HepG2 (cell line): ENCODE results near the gene MBIP. TPM values are rescaled to one million over a fixed set of nuclear protein-coding genes. Genes with fewer than 3 reads are reported as not detected.

ENCODE experiments used
- ARHGAP35 ChIP-seq: sonication (generic); formaldehyde crosslinking; IDR thresholded peaks from 2 replicates; pipeline ENCODE4 v1.9.0; 2022; ENCODE audit warnings: mild to moderate bottlenecking, inconsistent platforms, moderate library complexity, missing genetic modification reagents, borderline replicate concordance
- CBX5 ChIP-seq: sonication (generic); formaldehyde crosslinking; IDR thresholded peaks from 2 replicates; pipeline ENCODE4 v1.4.0; 2020; ENCODE audit warnings: missing genetic modification reagents, borderline replicate concordance
- GLI4 ChIP-seq: sonication (generic); formaldehyde crosslinking; IDR thresholded peaks from 2 replicates; pipeline ENCODE4 v1.5.1; 2020; ENCODE audit warnings: missing genetic modification reagents, mild to moderate bottlenecking, moderate library complexity, borderline replicate concordance
- HDAC2 ChIP-seq: sonication (generic); formaldehyde crosslinking; IDR thresholded peaks from 2 replicates; pipeline ENCODE4 v1.4.0; 2020; ENCODE audit warnings: missing genetic modification reagents
- KLF9 ChIP-seq: IDR thresholded peaks from 2 replicates; pipeline ENCODE4 v1.6.1; 2016; ENCODE audit warnings: low read depth
- NR1H2 ChIP-seq: sonication (generic); formaldehyde crosslinking; IDR thresholded peaks from 2 replicates; pipeline ENCODE4 v1.8.1; 2022; ENCODE audit warnings: low read depth, missing genetic modification reagents, borderline replicate concordance
- PHF21A ChIP-seq: sonication (generic); formaldehyde crosslinking; IDR thresholded peaks from 2 replicates; pipeline ENCODE4 v1.5.0; 2020; ENCODE audit warnings: mild to moderate bottlenecking, missing genetic modification reagents
- PITX1 ChIP-seq: sonication (generic); formaldehyde crosslinking; IDR thresholded peaks from 2 replicates; pipeline ENCODE4 v1.5.1; 2020; ENCODE audit warnings: mild to moderate bottlenecking, missing genetic modification reagents
- RAD51 ChIP-seq: fragments of 450-650 bp; IDR thresholded peaks from 2 replicates; pipeline ENCODE4 v1.6.1; 2016; ENCODE audit warnings: borderline replicate concordance
- RELA ChIP-seq: sonication (generic); formaldehyde crosslinking; IDR thresholded peaks from 2 replicates; pipeline ENCODE4 v1.4.0; 2020; ENCODE audit warnings: missing genetic modification reagents
- RFXAP ChIP-seq: sonication (generic); formaldehyde crosslinking; IDR thresholded peaks from 2 replicates; pipeline ENCODE4 v1.4.0; 2020; ENCODE audit warnings: missing genetic modification reagents, borderline replicate concordance
- U2AF1 ChIP-seq: fragments of 200-400 bp; formaldehyde crosslinking; optimal IDR thresholded peaks from 2 replicates; pipeline ENCODE3; 2017; ENCODE audit warnings: mild to moderate bottlenecking, low read depth, low read length
- ZBTB26 ChIP-seq: IDR thresholded peaks from 2 replicates; pipeline ENCODE4 v1.6.1; 2016; ENCODE audit warnings: missing compliant biosample characterization, missing genetic modification reagents, borderline replicate concordance
- ZBTB40 ChIP-seq, 2 experiments: fragments of 450-650 bp in 1 of 2; sonication (generic) in 1 of 2; formaldehyde crosslinking in 1 of 2; IDR thresholded peaks; 2 replicates each; pipeline versions ENCODE4 v1.6.1 to v1.8.0; 2016 to 2022; ENCODE audit warnings: antibody characterized with exemption in 1 of 2, mild to moderate bottlenecking in 1 of 2, missing genetic modification reagents in 1 of 2
- ZFP37 ChIP-seq: sonication (generic); formaldehyde crosslinking; IDR thresholded peaks from 2 replicates; pipeline ENCODE4 v1.4.0; 2020; ENCODE audit warnings: missing genetic modification reagents, borderline replicate concordance
- ZFP82 ChIP-seq: sonication (generic); formaldehyde crosslinking; IDR thresholded peaks from 2 replicates; pipeline ENCODE4 v1.5.1; 2020; ENCODE audit warnings: mild to moderate bottlenecking, missing genetic modification reagents, borderline replicate concordance
- ZMYM3 ChIP-seq: sonication (generic); formaldehyde crosslinking; IDR thresholded peaks from 2 replicates; pipeline ENCODE4 v1.5.1; 2020; ENCODE audit warnings: mild to moderate bottlenecking, missing genetic modification reagents
- ZNF468 ChIP-seq: sonication (generic); formaldehyde crosslinking; IDR thresholded peaks from 2 replicates; pipeline ENCODE4 v1.8.0; 2022; ENCODE audit warnings: mild to moderate bottlenecking, moderate library complexity, missing genetic modification reagents
- ZNF747 ChIP-seq: sonication (generic); formaldehyde crosslinking; IDR thresholded peaks from 2 replicates; pipeline ENCODE4 v1.8.1; 2023; ENCODE audit warnings: missing genetic modification reagents, mild to moderate bottlenecking, borderline replicate concordance
- polyA plus RNA-seq, 8 experiments: library from polyadenylated mRNA; depleted of rRNA in 3 of 8; stranded (reverse) in 7 of 8; unstranded in 1 of 8; fragments of >200 nt; fragmentation: Illumina TruSeq in 4 of 8; extraction: Trizol in 4 of 8; gene quantifications; 2 replicates each; pipeline versions ENCODE4 v1.2.1 to v1.2.3, GENCODE V29; 2011 to 2016; ENCODE audit warnings: low read depth in 4 of 8, missing spikeins in 1 of 8, mixed read lengths in 1 of 8; ENCODE audit not compliant: insufficient read depth in 1 of 8
- total RNA-seq, 5 experiments: library from RNA; depleted of rRNA; stranded (reverse); fragments of >200 nt; fragmentation: Illumina TruSeq; extraction: Trizol; gene quantifications; 2 replicates each; pipeline ENCODE4 v1.2.3, GENCODE V29; 2016; ENCODE audit warnings: low read depth in 1 of 5

The MBIP gene
- total and polyA plus RNA-seq, 2 of the 13 experiments (the other 11 are each of a cell fraction or from before 2014, with no cell fraction given), result 48.1 to 48.6 TPM

- peak; percentile 88 for TF ChIP-seq ZNF747 (CRISPR knock-in tag)
- TF ChIP-seq RELA (CRISPR knock-in tag), result peak; percentile 24; the same call in 1 of the 2 replicates
- peak; percentile 78; the same call in 1 of the 2 replicates for TF ChIP-seq CBX5 (CRISPR knock-in tag)
- peak; percentile 86; the same call in 1 of the 2 replicates for TF ChIP-seq ZFP82
- no peak for TF ChIP-seq ZNF468 (CRISPR knock-in tag)
- TF ChIP-seq ZMYM3 (CRISPR knock-in tag), result no peak
- TF ChIP-seq U2AF1, result no peak
- 0 out of 2 replicates have a peak, but pooled peaks have one; percentile 69 for TF ChIP-seq NR1H2 (CRISPR knock-in tag)
- 0 out of 2 replicates have a peak, but pooled peaks have one; percentile 36 for TF ChIP-seq PHF21A (CRISPR knock-in tag)
- TF ChIP-seq HDAC2 (CRISPR knock-in tag), result peak; percentile 55; the same call in 1 of the 2 replicates
- TF ChIP-seq RAD51, result no peak
- peak; percentile 85 for TF ChIP-seq ZBTB26 (CRISPR knock-in tag)
- TF ChIP-seq KLF9 (CRISPR knock-in tag), result peak; percentile 25; the same call in 1 of the 2 replicates
- TF ChIP-seq ARHGAP35 (CRISPR knock-in tag), result peak; percentile 95
- no peak for TF ChIP-seq ZBTB40 (IDR thresholded peaks at IDR 0.05)
- no peak; the same call in 1 of the 2 replicates for TF ChIP-seq ZBTB40 (CRISPR knock-in tag; IDR thresholded peaks at IDR 0.05)
- TF ChIP-seq GLI4 (CRISPR knock-in tag), result no peak; the same call in 1 of the 2 replicates
- TF ChIP-seq PITX1 (CRISPR knock-in tag), result peak; percentile 86
- peak; percentile 70 for TF ChIP-seq RFXAP
- peak; percentile 86; the same call in 1 of the 2 replicates for TF ChIP-seq ZFP37 (CRISPR knock-in tag)
Observed at GRCh38 chr14:36320200-36320896, at the start of gene MBIP (continued).
